CD4-positive, alpha-beta T cell (primary cell): ENCODE data around the gene TPT1. TPM values are rescaled to one million over a fixed set of nuclear protein-coding genes. Genes with fewer than 3 reads are reported as not detected.

ENCODE experiments used
- ATAC-seq: fragments of 200-7000 bp; cut with Tn5 transposase; one replicate; pipeline ENCODE4 v1.10.0; 2022; ENCODE audit warnings: mild to moderate bottlenecking; ENCODE audit not compliant: poor library complexity
- CTCF ChIA-PET: fragments of 350-600 bp; sonication (Branson Sonifier 250); formaldehyde crosslinking; loops from one replicate; lab custom pipeline; 2021; ENCODE audit warnings: antibody characterized with exemption, inconsistent platforms; lab: Charles Lee
- POLR2A ChIA-PET: fragments of 350-600 bp; sonication (Branson Sonifier 250); formaldehyde crosslinking; loops from one replicate; lab custom pipeline; 2021; ENCODE audit warnings: antibody characterized with exemption, inconsistent platforms; lab: Charles Lee
- DNase-seq, 14 experiments: peaks; one replicate each; pipeline ENCODE4 v3.0.0-alpha.2; 2013 to 2020; ENCODE audit warnings: mixed read lengths in 2 of 14
- H3K27ac ChIP-seq, 2 donors: one replicate each; pipeline versions ENCODE4 v1.5.1 to v1.7.0; 2013; ENCODE audit warnings: low read length in 2 of 2, low read depth in 1 of 2, mild to moderate bottlenecking in 1 of 2
- H3K27me3 ChIP-seq, 2 experiments: 1 replicate in 1 of 2; 2 replicates in 1 of 2; pipeline versions ENCODE4 v1.6.1 to v1.7.0; 2013; ENCODE audit warnings: low read length in 2 of 2, control low read depth in 1 of 2, mild to moderate bottlenecking in 1 of 2, moderate library complexity in 1 of 2; ENCODE audit not compliant: insufficient read depth in 2 of 2, control insufficient read depth in 1 of 2
- H3K36me3 ChIP-seq: one replicate; pipeline ENCODE4 v1.6.1; 2013; ENCODE audit warnings: low read length, control low read depth; ENCODE audit not compliant: insufficient read depth
- H3K4me1 ChIP-seq: one replicate; pipeline ENCODE4 v1.6.1; 2013; ENCODE audit warnings: low read length, control low read depth; ENCODE audit not compliant: insufficient read depth
- H3K4me3 ChIP-seq: one replicate; pipeline ENCODE4 v1.5.1; 2013; ENCODE audit warnings: mild to moderate bottlenecking, low read length, moderate library complexity
- H3K9me3 ChIP-seq, 2 experiments: 1 replicate in 1 of 2; 2 replicates in 1 of 2; pipeline versions ENCODE4 v1.6.1 to v1.7.0; 2013; ENCODE audit warnings: low read length in 2 of 2, mild to moderate bottlenecking in 2 of 2, control low read depth in 1 of 2, moderate library complexity in 1 of 2; ENCODE audit not compliant: control insufficient read depth in 1 of 2, insufficient read depth in 1 of 2
- H3K27ac Mint-ChIP-seq: one replicate; pipeline ENCODE4 v1.8.0; 2020; ENCODE audit warnings: mixed read lengths
- H3K27me3 Mint-ChIP-seq: one replicate; pipeline ENCODE4 v1.8.0; 2021; ENCODE audit warnings: mixed read lengths
- H3K36me3 Mint-ChIP-seq: one replicate; pipeline ENCODE4 v1.8.0; 2021; ENCODE audit warnings: low read depth, mixed read lengths
- H3K4me1 Mint-ChIP-seq: one replicate; pipeline ENCODE4 v1.8.0; 2021; ENCODE audit warnings: low read depth, mixed read lengths
- H3K4me3 Mint-ChIP-seq: one replicate; pipeline ENCODE4 v1.8.0; 2020; ENCODE audit warnings: mild to moderate bottlenecking, mixed read lengths
- H3K9me3 Mint-ChIP-seq: one replicate; pipeline ENCODE4 v1.8.0; 2020; ENCODE audit warnings: mixed read lengths
- CTCF ChIP-seq: fragments of 200-600 bp; IDR thresholded peaks from one replicate; pipeline ENCODE4 v1.8.0; 2022; ENCODE audit warnings: antibody characterized with exemption, mild to moderate bottlenecking
- intact Hi-C, 2 experiments: fragments of 100-400 bp; cut with DNase I in 1 of 2; cut with micrococcal nuclease in 1 of 2; formaldehyde crosslinking; loops; one replicate each; pipeline versions ENCODE4 v1.15.1 to v1.9.0; 2023 to 2025; cut with DNase I, micrococcal nuclease
- total RNA-seq, 174 experiments: library from RNA in 2 of 174; stranded (reverse) in 2 of 174; gene quantifications; one replicate each; pipeline ENCODE4 v1.2.3 and lab custom pipeline; 2021 to 2026

TPT1 gene
- total RNA-seq, 2 experiments from 2014 or later, result 8,742 to 8,834 TPM

- DNase-seq, result no peak
- POLR2A ChIA-PET, result no interaction called here
- H3K4me1 Mint-ChIP-seq, result peaks cover 10% of the 10 kb centered on the region
Observed at GRCh38 chr13:45320876-45321629, 19.9 kb downstream of the TPT1 start.

GRCh38 chr13:45316996-45317395, 24.0 kb downstream of the TPT1 start:
- intact Hi-C loops, result loop anchor here in 1 of 2 experiments (10.0 kb wide), 1 partner anchor 402 kb away; no protein-coding TSS in a partner anchor
- Histone ChIP-seq H3K27ac (no peak overlapping the region), H3K4me3 (no peak overlapping the region), H3K9me3 (no peaks in the 10 kb centered on the region), H3K36me3 (no peaks in the 10 kb centered on the region), H3K27me3 (no peaks in the 10 kb centered on the region), H3K4me1 (peaks cover 2% of the 10 kb centered on the region)
- ATAC-seq (no peak), DNase-seq (no peak)
- H3K9me3 Mint-ChIP-seq, result no peaks in the 10 kb centered on the region
- H3K4me1 Mint-ChIP-seq, result no peaks in the 10 kb centered on the region
- no peaks in the 10 kb centered on the region for H3K36me3 Mint-ChIP-seq
- TF ChIP-seq CTCF, result no peak
- H3K27ac Mint-ChIP-seq, result no peak overlapping the region
- H3K4me3 Mint-ChIP-seq, result no peak overlapping the region
- H3K27me3 Mint-ChIP-seq, result no peaks in the 10 kb centered on the region
- POLR2A ChIA-PET, result no interaction called here
- CTCF ChIA-PET, result no interaction called here

More at GRCh38 chr13:45320876-45321629, 19.9 kb downstream of the TPT1 start:
- Histone ChIP-seq H3K4me1 (no peaks in the 10 kb centered on the region), H3K27ac (no peak overlapping the region), H3K36me3 (no peaks in the 10 kb centered on the region), H3K27me3 (no peaks in the 10 kb centered on the region), H3K9me3 (no peaks in the 10 kb centered on the region), H3K4me3 (no peak overlapping the region)
- CTCF ChIA-PET, result interaction anchor here (0.7 kb wide), 1 partner anchor 152 kb away, joined by 3 read pairs; no protein-coding TSS in a partner anchor
- H3K27ac Mint-ChIP-seq, result no peak overlapping the region
- no peaks in the 10 kb centered on the region for H3K9me3 Mint-ChIP-seq
- TF ChIP-seq CTCF, result no peak
- H3K27me3 Mint-ChIP-seq, result no peaks in the 10 kb centered on the region
- H3K4me3 Mint-ChIP-seq, result no peak overlapping the region
- no peak for ATAC-seq
- H3K36me3 Mint-ChIP-seq, result no peaks in the 10 kb centered on the region
- intact Hi-C loops, result no loop called here

- Histone ChIP-seq H3K27me3 (no peaks in the 10 kb centered on the region), H3K27ac (no peak overlapping the region), H3K9me3 (no peaks in the 10 kb centered on the region), H3K36me3 (no peaks in the 10 kb centered on the region), H3K4me1 (peaks cover 8% of the 10 kb centered on the region), H3K4me3 (no peak overlapping the region)
- CTCF ChIA-PET, result no interaction called here
- H3K27ac Mint-ChIP-seq, result no peak overlapping the region
- DNase-seq (no peak), ATAC-seq (no peak)
- POLR2A ChIA-PET, result no interaction called here
- no peak overlapping the region for H3K4me3 Mint-ChIP-seq
- peaks cover under 1% of the 10 kb centered on the region for H3K4me1 Mint-ChIP-seq
- H3K9me3 Mint-ChIP-seq, result no peaks in the 10 kb centered on the region
- no peaks in the 10 kb centered on the region for H3K36me3 Mint-ChIP-seq
- intact Hi-C loops, result loop anchor here in 1 of 2 experiments (10.0 kb wide), 1 partner anchor 402 kb away; no protein-coding TSS in a partner anchor
- no peaks in the 10 kb centered on the region for H3K27me3 Mint-ChIP-seq
- no peak for TF ChIP-seq CTCF
Observed at GRCh38 chr13:45316338-45316737, 24.6 kb downstream of the TPT1 start.
